Stomach smooth muscle (tissue), 2 donors: ENCODE data around the gene NHS.

Experiments
- H3K27ac ChIP-seq: one replicate; pipeline ENCODE4 v1.7.0; 2013; ENCODE audit warnings: mild to moderate bottlenecking, low read length, inconsistent platforms
- H3K27me3 ChIP-seq, 2 donors: one replicate each; pipeline ENCODE4 v1.7.0; 2013; ENCODE audit warnings: low read length in 2 of 2; ENCODE audit not compliant: insufficient read depth in 2 of 2, control insufficient read depth in 1 of 2
- H3K36me3 ChIP-seq, 2 donors: one replicate each; pipeline ENCODE4 v1.7.0; 2013; ENCODE audit warnings: low read length in 2 of 2; ENCODE audit not compliant: control insufficient read depth in 2 of 2, insufficient read depth in 2 of 2
- H3K4me1 ChIP-seq: one replicate; pipeline ENCODE4 v1.7.0; 2013; ENCODE audit warnings: low read length; ENCODE audit not compliant: control insufficient read depth, insufficient read depth
- H3K4me3 ChIP-seq, 2 donors: one replicate each; pipeline ENCODE4 v1.7.0; 2013; ENCODE audit warnings: low read length in 2 of 2
- H3K9ac ChIP-seq, 2 donors: one replicate each; pipeline ENCODE4 v1.7.0; 2013; ENCODE audit warnings: low read length in 2 of 2, mild to moderate bottlenecking in 1 of 2
- H3K9me3 ChIP-seq, 2 donors: one replicate each; pipeline ENCODE4 v1.7.0; 2013; ENCODE audit warnings: low read length in 2 of 2; ENCODE audit not compliant: control insufficient read depth in 2 of 2
- donor health status: healthy.
- donor health status: Pancreatic carcinoma.

Gene NHS

GRCh38 chrX:17629519-17629918 is 254.5 kb downstream of the NHS start:
- Histone ChIP-seq H3K4me1 (no peaks in the 10 kb centered on the region), H3K27ac (no peak overlapping the region)

DNA sequence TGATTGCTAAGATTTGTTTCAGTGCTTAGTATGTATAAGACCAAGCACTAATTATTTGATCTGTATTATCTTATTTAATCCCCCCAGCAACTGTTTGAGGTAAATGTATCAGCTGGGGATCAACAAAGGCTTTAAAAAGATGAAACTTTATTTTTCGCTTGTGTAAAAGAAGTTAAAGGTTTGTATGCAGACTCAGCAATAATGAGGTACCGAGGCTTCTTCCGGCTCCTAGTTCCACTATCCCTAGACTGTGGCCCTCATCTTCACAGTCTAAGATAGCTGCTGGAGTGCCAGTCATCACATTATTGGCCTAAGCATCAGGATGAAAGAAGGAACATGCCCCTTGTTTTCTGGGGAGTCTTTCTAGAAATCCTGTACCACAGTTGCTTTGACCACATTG is 256.6 kb downstream of the NHS start:
- Histone ChIP-seq H3K4me1 (peaks cover 3% of the 10 kb centered on the region), H3K27ac (no peak overlapping the region), H3K27me3 (peaks cover 0 to 2% of the 10 kb centered on the region in 2 donors)

More at GRCh38 chrX:17629519-17629918, 254.5 kb downstream of the NHS start:
- H3K36me3 ChIP-seq: no peaks in the 10 kb centered on the region
- H3K27me3 ChIP-seq: no peaks in the 10 kb centered on the region
- no peak overlapping the region for H3K4me3 ChIP-seq
- no peak overlapping the region for H3K9ac ChIP-seq
- H3K9me3 ChIP-seq: no peaks in the 10 kb centered on the region

DNA sequence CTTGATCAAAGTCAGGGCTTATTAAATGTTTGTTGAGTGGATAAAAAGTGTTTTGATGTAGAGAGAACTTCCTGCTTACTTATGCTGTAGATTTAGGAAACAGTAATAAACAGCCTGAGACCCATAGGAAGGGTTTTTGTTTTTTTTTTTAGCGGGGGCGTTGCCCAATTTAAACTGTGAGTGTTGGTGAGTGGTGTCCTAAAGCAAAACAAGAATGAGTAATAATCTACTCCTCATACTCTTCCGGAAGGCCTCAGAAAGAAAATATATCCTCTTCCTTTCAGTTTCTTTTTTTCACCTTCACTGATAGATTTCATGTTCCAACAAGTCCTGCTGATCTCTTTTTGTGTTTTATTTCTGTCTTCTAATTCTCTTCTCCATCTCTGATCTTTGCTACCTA is 257.9 kb downstream of the NHS start:
- Histone ChIP-seq H3K9me3 (no peaks in the 10 kb centered on the region), H3K4me3 (no peak overlapping the region), H3K36me3 (no peaks in the 10 kb centered on the region), H3K4me1 (peaks cover 3% of the 10 kb centered on the region), H3K9ac (no peak overlapping the region), H3K27ac (no peak overlapping the region), H3K27me3 (peaks cover 0 to 2% of the 10 kb centered on the region in 2 donors)

More for the DNA sequence above, 256.6 kb downstream of the NHS start:
- no peaks in the 10 kb centered on the region for H3K36me3 ChIP-seq
- H3K9ac ChIP-seq: no peak overlapping the region
- no peaks in the 10 kb centered on the region for H3K9me3 ChIP-seq
- no peak overlapping the region for H3K4me3 ChIP-seq

- H3K27ac ChIP-seq: no peak overlapping the region
- no peak overlapping the region for H3K9ac ChIP-seq
- H3K4me1 ChIP-seq: peaks cover 3% of the 10 kb centered on the region
- H3K4me3 ChIP-seq: no peak overlapping the region
- H3K36me3 ChIP-seq: no peaks in the 10 kb centered on the region
- H3K9me3 ChIP-seq: no peaks in the 10 kb centered on the region
- H3K27me3 ChIP-seq: peaks cover 0 to 2% of the 10 kb centered on the region in 2 donors
Measured at GRCh38 chrX:17633546-17633945, 258.5 kb downstream of the NHS start.

GRCh38 chrX:17634542-17635207 is 259.7 kb downstream of the NHS start:
- no peak overlapping the region for H3K4me3 ChIP-seq
- H3K27ac ChIP-seq: no peak overlapping the region
- peaks cover 3% of the 10 kb centered on the region for H3K4me1 ChIP-seq
- no peak overlapping the region for H3K9ac ChIP-seq
- no peaks in the 10 kb centered on the region for H3K9me3 ChIP-seq
- H3K36me3 ChIP-seq: no peaks in the 10 kb centered on the region
- peaks cover 0 to 4% of the 10 kb centered on the region in 2 donors for H3K27me3 ChIP-seq

GRCh38 chrX:17635231-17635630 is 260.2 kb downstream of the NHS start:
- Histone ChIP-seq H3K27ac (no peak overlapping the region), H3K9ac (no peak overlapping the region), H3K4me3 (no peak overlapping the region), H3K27me3 (peaks cover 0 to 4% of the 10 kb centered on the region in 2 donors), H3K36me3 (no peaks in the 10 kb centered on the region), H3K4me1 (peaks cover 3% of the 10 kb centered on the region), H3K9me3 (no peaks in the 10 kb centered on the region)

DNA sequence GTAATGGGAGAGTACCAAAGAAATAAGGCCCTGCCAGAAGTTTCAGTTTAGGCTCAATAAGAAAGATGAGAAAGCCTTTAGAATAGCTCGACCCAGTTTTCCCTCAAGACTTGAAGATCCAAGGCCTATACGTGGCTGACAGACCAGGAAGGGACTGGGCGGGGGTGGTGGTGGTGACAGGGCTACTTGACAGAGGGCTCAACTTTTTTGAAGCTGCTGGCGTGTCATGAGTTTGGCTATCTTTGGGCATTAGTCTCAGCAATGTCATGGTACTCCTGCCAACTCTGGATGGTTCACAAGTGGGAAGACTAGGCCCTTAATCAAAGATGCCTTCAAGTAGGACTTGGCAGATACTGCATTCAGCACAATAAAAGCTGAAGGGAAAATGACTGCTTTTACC is 262.2 kb downstream of the NHS start:
- no peak overlapping the region for H3K4me3 ChIP-seq
- H3K36me3 ChIP-seq: no peaks in the 10 kb centered on the region
- no peak overlapping the region for H3K27ac ChIP-seq
- no peak overlapping the region for H3K9ac ChIP-seq
- H3K4me1 ChIP-seq: peaks cover 3% of the 10 kb centered on the region
- H3K27me3 ChIP-seq: peaks cover 0 to 4% of the 10 kb centered on the region in 2 donors
- H3K9me3 ChIP-seq: no peaks in the 10 kb centered on the region

DNA sequence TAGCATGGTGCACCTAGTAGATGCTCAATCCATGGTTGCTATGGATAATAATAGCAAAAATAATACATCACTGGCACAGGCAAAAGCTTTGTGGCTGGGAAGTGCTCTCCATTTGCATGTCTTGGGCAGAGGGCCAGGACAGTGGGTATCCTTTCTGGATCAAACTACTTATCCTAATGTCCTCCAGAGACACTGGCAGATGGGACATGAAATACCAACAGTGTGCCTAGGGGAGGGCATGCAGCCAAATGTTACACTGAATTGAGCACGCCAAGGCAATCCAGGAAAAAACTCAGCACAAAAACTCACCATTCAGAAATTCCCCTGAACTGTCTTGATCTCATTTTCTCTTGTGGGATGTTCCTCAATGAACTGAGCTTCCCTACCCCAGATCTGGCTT is 263.7 kb downstream of the NHS start:
- no peaks in the 10 kb centered on the region for H3K36me3 ChIP-seq
- peaks cover 0 to 4% of the 10 kb centered on the region in 2 donors for H3K27me3 ChIP-seq
- H3K9ac ChIP-seq: no peak overlapping the region
- H3K9me3 ChIP-seq: no peaks in the 10 kb centered on the region
- H3K4me3 ChIP-seq: no peak overlapping the region
- no peak overlapping the region for H3K27ac ChIP-seq
- peaks cover 3% of the 10 kb centered on the region for H3K4me1 ChIP-seq

- Histone ChIP-seq H3K27ac (no peak overlapping the region), H3K36me3 (no peaks in the 10 kb centered on the region), H3K9me3 (no peaks in the 10 kb centered on the region), H3K4me3 (no peak overlapping the region), H3K9ac (no peak overlapping the region), H3K4me1 (no peaks in the 10 kb centered on the region), H3K27me3 (peaks cover 0 to 2% of the 10 kb centered on the region in 2 donors)
Measured at GRCh38 chrX:17642891-17643290, 267.9 kb downstream of the NHS start.

DNA sequence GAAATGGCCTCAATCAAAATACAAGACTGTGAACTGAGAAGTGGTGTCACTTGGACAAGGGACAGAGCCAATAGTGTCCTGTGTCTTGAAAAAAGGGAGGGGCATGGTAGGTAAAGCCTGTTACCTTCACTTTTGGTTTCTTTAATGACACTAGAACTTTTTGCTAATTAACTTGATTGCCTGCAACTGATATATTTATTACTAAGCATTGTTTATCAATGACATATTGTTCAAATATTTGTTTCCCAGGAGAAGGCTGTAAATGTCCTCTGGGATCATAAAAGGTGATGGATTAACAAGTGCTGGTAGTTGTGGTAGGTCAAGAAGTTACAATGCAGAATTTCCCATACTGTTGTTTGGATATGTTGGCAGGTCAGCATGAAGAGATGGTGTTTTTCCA is 268.5 kb downstream of the NHS start:
- no peak overlapping the region for H3K27ac ChIP-seq
- no peaks in the 10 kb centered on the region for H3K4me1 ChIP-seq
- no peaks in the 10 kb centered on the region for H3K36me3 ChIP-seq
- no peaks in the 10 kb centered on the region for H3K9me3 ChIP-seq
- H3K27me3 ChIP-seq: peaks cover 0 to 2% of the 10 kb centered on the region in 2 donors
- no peak overlapping the region for H3K9ac ChIP-seq
- H3K4me3 ChIP-seq: no peak overlapping the region

GRCh38 chrX:17644001-17644400 is 269.0 kb downstream of the NHS start:
- Histone ChIP-seq H3K27ac (no peak overlapping the region), H3K4me1 (no peaks in the 10 kb centered on the region), H3K9ac (no peak overlapping the region), H3K27me3 (no peaks in the 10 kb centered on the region), H3K36me3 (no peaks in the 10 kb centered on the region), H3K9me3 (no peaks in the 10 kb centered on the region), H3K4me3 (no peak overlapping the region)
